ENCODE data around the gene ARFIP1.
"Not testable (repeated sequence)": the region's sequence is repeated elsewhere in the genome, so short reads cannot be mapped to it uniquely, and the experiment has no call there.

The ARFIP1 gene

GRCh38 chr4:152856960-152857359 lies 77.2 kb downstream of the ARFIP1 start:
- TF ChIP-seq ZFX (IDR thresholded peaks at IDR 0.05; ENCODE audit: borderline replicate concordance) (no peak), CTCF (IDR thresholded peaks at IDR 0.05) (no peak)
- no peak overlapping the region for H3K27ac ChIP-seq

GRCh38 chr4:152858934-152859333 lies 79.2 kb downstream of the ARFIP1 start:
- H3K27ac ChIP-seq: no peak overlapping the region
- TF ChIP-seq ZFX (IDR thresholded peaks at IDR 0.05; ENCODE audit: borderline replicate concordance) (no peak), CTCF (IDR thresholded peaks at IDR 0.05) (no peak)

- TF ChIP-seq CTCF (IDR thresholded peaks at IDR 0.05): no peak
- no peak for TF ChIP-seq ZFX (IDR thresholded peaks at IDR 0.05; ENCODE audit: borderline replicate concordance)
- H3K27ac ChIP-seq: no peak overlapping the region
Observed at GRCh38 chr4:152860046-152860445, 80.3 kb downstream of the ARFIP1 start.

- no peak for TF ChIP-seq CTCF (IDR thresholded peaks at IDR 0.05)
- no peak for TF ChIP-seq ZFX (IDR thresholded peaks at IDR 0.05; ENCODE audit: borderline replicate concordance)
- H3K27ac ChIP-seq: no peak overlapping the region
Observed at GRCh38 chr4:152862608-152863007, 82.9 kb downstream of the ARFIP1 start.

GRCh38 chr4:152864361-152864760 lies 84.6 kb downstream of the ARFIP1 start:
- no peak overlapping the region for H3K27ac ChIP-seq
- TF ChIP-seq CTCF (IDR thresholded peaks at IDR 0.05): no peak
- TF ChIP-seq ZFX (IDR thresholded peaks at IDR 0.05; ENCODE audit: borderline replicate concordance): no peak

- H3K27ac ChIP-seq: not testable (repeated sequence)
Observed at GRCh38 chr4:152866432-152866993, 86.8 kb downstream of the ARFIP1 start.

- no peak overlapping the region for H3K27ac ChIP-seq
- TF ChIP-seq CTCF (IDR thresholded peaks at IDR 0.05) (no peak), ZFX (IDR thresholded peaks at IDR 0.05; ENCODE audit: borderline replicate concordance) (no peak)
Observed at GRCh38 chr4:152870606-152871005, 90.9 kb downstream of the ARFIP1 start.

GRCh38 chr4:152875261-152875660 lies 95.5 kb downstream of the ARFIP1 start:
- TF ChIP-seq CTCF (IDR thresholded peaks at IDR 0.05) (no peak), ZFX (IDR thresholded peaks at IDR 0.05; ENCODE audit: borderline replicate concordance) (no peak)
- H3K27ac ChIP-seq: no peak overlapping the region
